NT2/D1 (cell line): ENCODE measurements around the gene LGI2.
A peak's percentile ranks its signal among the peaks of the same experiment; 100 is the strongest.

Source experiments
- DNase-seq: peaks from one replicate; pipeline ENCODE4 v3.0.0-alpha.2; 2011; ENCODE audit warnings: low read depth, low spot score
- H3K27me3 ChIP-seq: 2 replicates; pipeline ENCODE4 v1.6.0; 2011; ENCODE audit warnings: mild to moderate bottlenecking; ENCODE audit not compliant: insufficient read length, insufficient read depth
- H3K36me3 ChIP-seq: 2 replicates; pipeline ENCODE4 v1.6.1; 2011; ENCODE audit warnings: mild to moderate bottlenecking, low read length, mixed read lengths; ENCODE audit not compliant: insufficient read depth, insufficient read length
- H3K4me1 ChIP-seq: 2 replicates; pipeline ENCODE4 v1.5.1; 2011; ENCODE audit not compliant: insufficient read depth, insufficient read length
- H3K4me3 ChIP-seq: 2 replicates; pipeline ENCODE4 v1.5.1; 2011; ENCODE audit warnings: low read depth; ENCODE audit not compliant: insufficient read length
- H3K9ac ChIP-seq: 2 replicates; pipeline ENCODE4 v1.6.0; 2011; ENCODE audit warnings: low read depth; ENCODE audit not compliant: insufficient read length
- H3K9me3 ChIP-seq: 2 replicates; pipeline ENCODE4 v1.5.1; 2011; ENCODE audit warnings: mild to moderate bottlenecking, low read length; ENCODE audit not compliant: insufficient read depth
- SUZ12 ChIP-seq: IDR thresholded peaks from 2 replicates; pipeline ENCODE4 v1.6.1; 2011; ENCODE audit not compliant: insufficient read length, insufficient read depth; ENCODE audit errors: extremely low read depth
- YY1 ChIP-seq: IDR thresholded peaks from 2 replicates; pipeline ENCODE4 v1.6.1; 2011; ENCODE audit not compliant: insufficient read length, insufficient read depth
- ZNF274 ChIP-seq: IDR thresholded peaks from 2 replicates; pipeline ENCODE4 v1.6.1; 2011; ENCODE audit warnings: mild to moderate bottlenecking, low read depth, low read length

The LGI2 gene

DNA sequence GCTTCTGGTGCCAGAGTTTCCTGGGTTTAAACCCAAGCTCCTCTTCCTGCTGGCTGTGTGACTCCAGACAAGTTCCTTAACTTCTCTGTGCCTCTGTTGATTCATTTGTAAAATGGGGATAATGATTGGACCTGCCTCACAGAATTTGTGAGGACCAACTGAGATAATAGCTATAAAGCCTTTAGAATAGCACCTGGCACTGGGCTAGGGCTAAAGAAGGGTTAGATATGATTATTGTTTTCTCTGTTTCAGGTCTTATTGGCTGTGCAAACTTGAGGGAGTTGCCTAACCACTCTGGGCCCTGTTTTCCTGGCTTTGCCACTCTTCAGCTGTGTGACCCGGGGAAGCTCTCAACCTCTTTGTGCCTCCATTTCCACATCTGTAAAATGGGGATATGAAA, 37.8 kb downstream of the LGI2 start:
- peaks cover 2% of the 10 kb centered on the region for H3K27me3 ChIP-seq
- no peak for DNase-seq
- H3K4me1 ChIP-seq = no peaks in the 10 kb centered on the region
- TF ChIP-seq YY1 = no peak
- no peak for TF ChIP-seq ZNF274
- no peak for TF ChIP-seq SUZ12
- no peaks in the 10 kb centered on the region for H3K36me3 ChIP-seq
- H3K4me3 ChIP-seq = no peak overlapping the region
- H3K9me3 ChIP-seq = peaks cover 9% of the 10 kb centered on the region
- no peak overlapping the region for H3K9ac ChIP-seq

GRCh38 chr4:24991015-24991414, 39.7 kb downstream of the LGI2 start:
- no peak for DNase-seq
- Histone ChIP-seq H3K27me3 (peaks cover 2% of the 10 kb centered on the region), H3K4me1 (no peaks in the 10 kb centered on the region)

DNA sequence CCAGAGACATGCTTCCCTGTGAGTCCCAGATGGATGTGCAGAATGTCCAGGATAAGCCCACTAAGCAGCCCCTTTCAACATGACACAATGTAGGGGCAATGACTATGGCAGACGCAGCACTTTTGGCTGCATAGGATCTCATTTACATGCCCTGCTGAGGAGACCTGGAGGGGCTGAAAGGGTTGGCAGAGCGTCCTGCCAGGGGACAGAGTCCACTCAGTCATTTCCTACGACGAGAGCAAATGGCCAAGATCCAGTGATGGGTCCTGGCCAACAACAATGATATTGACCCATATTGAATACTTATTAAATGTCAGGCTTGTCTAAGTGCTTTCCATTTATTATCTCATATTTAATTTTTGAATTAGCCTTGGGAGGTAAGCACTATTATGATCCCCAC, 41.4 kb downstream of the LGI2 start:
- TF ChIP-seq YY1 (no peak), ZNF274 (no peak), SUZ12 (no peak)
- H3K9ac ChIP-seq = no peak overlapping the region

More at GRCh38 chr4:24991015-24991414, 39.7 kb downstream of the LGI2 start:
- H3K4me3 ChIP-seq = no peak overlapping the region
- H3K9me3 ChIP-seq = peaks cover 14% of the 10 kb centered on the region
- no peak for TF ChIP-seq SUZ12
- TF ChIP-seq YY1 = no peak
- TF ChIP-seq ZNF274 = no peak
- H3K36me3 ChIP-seq = no peaks in the 10 kb centered on the region
- H3K9ac ChIP-seq = no peak overlapping the region

GRCh38 chr4:24988776-24989175, 42.0 kb downstream of the LGI2 start:
- no peaks in the 10 kb centered on the region for H3K4me1 ChIP-seq
- no peak for TF ChIP-seq SUZ12
- TF ChIP-seq ZNF274 = no peak
- no peak overlapping the region for H3K4me3 ChIP-seq
- no peak overlapping the region for H3K9ac ChIP-seq
- H3K36me3 ChIP-seq = no peaks in the 10 kb centered on the region
- peaks cover 9% of the 10 kb centered on the region for H3K9me3 ChIP-seq
- DNase-seq = peak; percentile 93
- H3K27me3 ChIP-seq = peaks cover 2% of the 10 kb centered on the region

More for the DNA sequence above, 41.4 kb downstream of the LGI2 start:
- H3K9me3 ChIP-seq = peaks cover 9% of the 10 kb centered on the region
- H3K36me3 ChIP-seq = no peaks in the 10 kb centered on the region
- H3K4me3 ChIP-seq = no peak overlapping the region
- H3K4me1 ChIP-seq = no peaks in the 10 kb centered on the region
- no peak for DNase-seq
- peaks cover 2% of the 10 kb centered on the region for H3K27me3 ChIP-seq

DNA sequence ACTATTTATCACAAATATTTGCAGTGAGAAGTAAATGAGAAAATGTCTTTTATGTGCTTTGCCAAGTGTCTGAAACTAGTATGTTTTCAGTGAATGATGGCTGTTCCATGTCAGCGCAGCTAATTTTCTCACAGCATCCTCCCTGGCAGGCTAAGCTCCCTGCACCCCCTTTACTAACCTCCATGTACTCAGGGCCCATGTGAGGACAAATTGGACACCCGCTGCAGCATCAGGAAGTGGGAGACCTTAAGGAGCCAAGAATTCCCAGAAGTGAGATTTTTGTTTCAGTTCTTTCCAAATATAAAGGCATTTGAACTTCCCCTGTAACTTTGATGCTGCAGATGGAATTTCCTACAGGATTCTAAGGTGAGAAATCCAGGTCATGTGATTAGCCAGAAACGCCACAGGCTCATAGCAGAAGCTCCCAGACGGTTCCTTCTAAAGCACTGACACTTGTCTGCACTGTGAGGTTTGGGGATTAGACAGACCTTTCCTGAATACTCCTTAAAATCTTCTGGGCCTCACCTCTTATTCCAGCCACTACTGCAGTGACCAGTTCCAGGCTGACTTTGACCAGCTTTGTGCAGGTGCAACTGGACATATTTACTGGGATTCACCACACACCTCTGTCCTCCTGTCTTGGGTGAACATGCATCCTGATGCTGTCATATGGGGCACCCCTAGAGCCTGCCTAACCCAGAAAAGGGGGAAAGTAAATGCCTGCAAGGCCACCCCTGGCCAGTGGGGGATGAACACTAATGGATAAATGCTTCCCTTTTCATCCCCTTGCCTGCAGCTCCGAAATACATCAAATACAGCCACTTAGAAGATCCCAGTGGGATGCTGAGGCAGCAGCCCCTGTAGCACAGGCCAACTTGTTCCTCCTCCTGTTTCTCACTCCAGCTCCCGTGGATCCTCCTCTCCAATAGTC, 45.9 kb downstream of the LGI2 start:
- H3K9ac ChIP-seq = no peak overlapping the region
- no peaks in the 10 kb centered on the region for H3K36me3 ChIP-seq
- TF ChIP-seq ZNF274 (no peak), YY1 (no peak)
- no peaks in the 10 kb centered on the region for H3K4me1 ChIP-seq
- H3K9me3 ChIP-seq = peaks cover 9% of the 10 kb centered on the region
- no peak for DNase-seq
- H3K4me3 ChIP-seq = no peak overlapping the region
- peaks cover 2% of the 10 kb centered on the region for H3K27me3 ChIP-seq

DNA sequence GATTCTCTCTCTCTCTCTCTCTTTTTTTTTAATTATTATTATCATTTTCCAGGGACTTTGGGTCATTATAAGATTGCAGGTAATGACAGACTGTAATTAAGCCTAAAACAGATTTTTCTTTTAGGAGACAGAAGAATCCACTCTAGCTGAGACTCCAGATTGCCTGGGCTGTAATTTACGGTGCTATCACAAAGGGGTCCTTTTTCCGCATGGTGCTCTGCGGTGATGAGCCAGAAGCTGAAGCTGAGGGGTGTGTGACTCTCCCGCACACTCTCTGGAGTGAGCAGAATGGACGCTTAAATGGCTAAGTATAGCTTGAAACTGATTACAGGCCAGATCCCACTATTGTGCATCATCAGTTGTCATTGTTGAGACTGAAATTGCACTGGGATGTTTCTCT, 50.0 kb downstream of the LGI2 start:
- Histone ChIP-seq H3K9ac (no peak overlapping the region), H3K4me3 (no peak overlapping the region), H3K9me3 (no peaks in the 10 kb centered on the region), H3K36me3 (no peaks in the 10 kb centered on the region), H3K4me1 (no peaks in the 10 kb centered on the region), H3K27me3 (peaks cover 12% of the 10 kb centered on the region)
- no peak for DNase-seq
- TF ChIP-seq ZNF274 = no peak
- no peak for TF ChIP-seq SUZ12
- no peak for TF ChIP-seq YY1

DNA sequence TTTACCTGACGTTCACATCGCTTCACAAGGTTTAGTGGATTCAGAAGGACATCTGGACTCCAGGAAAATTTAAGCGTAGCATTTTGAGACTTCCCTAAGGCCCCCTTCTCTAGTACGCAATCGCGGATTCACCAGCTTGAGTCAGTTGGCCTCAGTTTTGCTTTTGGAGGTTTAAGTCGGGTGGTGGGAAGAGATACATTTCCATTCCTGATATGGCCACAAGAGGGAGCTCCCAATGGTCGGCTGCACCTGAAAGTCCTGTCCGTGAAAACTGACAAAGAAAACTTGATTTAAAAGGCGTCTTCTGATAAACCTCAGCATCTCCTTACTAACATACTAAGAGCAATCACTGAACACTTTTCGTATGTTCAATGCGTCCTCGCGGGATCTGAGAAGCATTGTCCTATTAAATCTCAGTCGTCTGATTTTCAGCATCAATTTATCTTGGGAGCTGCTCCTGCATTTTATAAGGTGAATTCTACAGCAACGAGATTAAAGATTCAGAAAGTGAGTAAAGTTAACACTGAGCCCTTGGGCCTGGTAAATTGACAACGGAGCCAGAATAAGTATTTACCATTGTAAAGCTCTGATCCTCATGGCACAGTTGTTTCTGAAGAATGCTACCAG, 50.6 kb downstream of the LGI2 start:
- peak; percentile 73 for DNase-seq
- Histone ChIP-seq H3K4me1 (no peaks in the 10 kb centered on the region), H3K36me3 (no peaks in the 10 kb centered on the region), H3K9ac (no peak overlapping the region), H3K27me3 (peaks cover 14% of the 10 kb centered on the region), H3K4me3 (no peak overlapping the region), H3K9me3 (no peaks in the 10 kb centered on the region)
- TF ChIP-seq YY1 (no peak), ZNF274 (no peak), SUZ12 (no peak)
